NCI-H2171 treated with DMSO at 0.1 percent for 48 hours (cell line): ENCODE data around the gene MPV17L2.

Source experiments
- DNase-seq: peaks from one replicate; lab custom pipeline; 2025; lab: John Stamatoyannopoulos, UW

Gene MPV17L2

GRCh38 chr19:18160971-18161635, 31.9 kb upstream of the MPV17L2 start:
- peak; percentile 62 for DNase-seq

DNA sequence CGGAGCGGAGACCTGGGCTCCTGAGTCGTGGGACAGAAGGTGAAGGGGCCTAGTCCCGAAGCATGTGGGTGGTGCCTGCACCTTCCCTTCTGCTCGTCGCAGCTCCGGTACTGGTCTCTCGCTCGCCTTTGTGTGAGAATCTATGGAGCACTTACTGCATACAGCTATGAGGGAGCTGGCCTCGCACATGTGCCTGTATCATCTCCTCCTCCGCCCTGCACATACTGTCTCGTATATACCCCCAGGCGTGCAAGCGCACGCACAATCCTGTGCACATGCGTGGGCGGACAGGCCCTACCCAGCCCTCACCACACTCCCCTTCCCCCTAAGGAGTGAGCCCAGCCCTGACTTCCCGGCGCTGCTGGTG, 31.4 kb upstream of the MPV17L2 start:
- DNase-seq = no peak

GRCh38 chr19:18164072-18164471, 28.9 kb upstream of the MPV17L2 start:
- DNase-seq = no peak

DNA sequence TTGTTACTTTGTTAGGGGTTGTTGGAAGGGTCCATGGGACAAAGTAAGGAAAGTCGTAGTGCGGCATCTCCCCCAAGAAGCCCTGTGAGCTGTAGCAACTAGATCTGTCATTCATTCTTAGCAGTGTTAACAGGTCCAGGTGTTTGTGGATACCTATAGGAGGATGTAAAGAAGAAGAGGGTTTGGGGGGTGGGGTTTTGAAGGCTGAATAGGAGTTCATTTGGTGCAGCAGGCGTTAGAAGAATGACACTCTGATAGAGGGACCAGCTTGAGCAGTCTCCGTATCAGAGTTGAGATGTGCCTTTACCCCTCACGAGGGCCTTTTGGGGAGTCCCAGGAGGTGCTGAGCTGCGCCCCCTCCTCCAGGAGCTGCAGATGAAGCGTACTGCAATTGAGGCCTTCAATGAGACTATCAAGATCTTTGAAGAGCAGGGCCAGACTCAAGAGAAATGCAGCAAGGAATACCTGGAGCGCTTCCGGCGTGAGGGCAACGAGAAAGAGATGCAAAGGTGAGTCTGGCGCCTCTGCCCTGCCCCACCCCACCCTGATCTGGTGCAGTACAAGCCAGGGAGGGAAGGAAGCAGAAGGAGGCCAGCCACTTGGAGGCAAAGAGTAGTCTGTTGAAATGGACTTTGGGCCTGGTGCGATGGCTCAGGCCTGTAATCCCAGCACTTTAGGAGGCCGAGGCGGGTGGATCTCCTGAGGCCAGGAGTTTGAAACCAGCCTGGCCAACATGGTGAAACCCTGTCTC, 27.0 kb upstream of the MPV17L2 start:
- DNase-seq = no peak

DNA sequence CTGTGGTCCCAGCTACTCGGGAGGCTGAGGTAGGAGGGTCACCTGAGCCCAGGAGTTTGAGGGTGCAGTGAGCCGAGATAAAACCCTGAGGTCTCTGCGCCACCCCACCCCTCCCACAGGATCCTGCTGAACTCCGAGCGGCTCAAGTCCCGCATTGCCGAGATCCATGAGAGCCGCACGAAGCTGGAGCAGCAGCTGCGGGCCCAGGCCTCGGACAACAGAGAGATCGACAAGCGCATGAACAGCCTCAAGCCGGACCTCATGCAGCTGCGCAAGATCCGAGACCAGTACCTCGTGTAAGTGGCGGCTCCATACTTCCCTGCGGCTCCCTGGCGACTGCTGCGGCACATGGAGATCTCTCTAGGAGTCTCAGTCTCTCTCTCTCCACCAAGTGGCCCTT, 26.0 kb upstream of the MPV17L2 start:
- no peak for DNase-seq

DNA sequence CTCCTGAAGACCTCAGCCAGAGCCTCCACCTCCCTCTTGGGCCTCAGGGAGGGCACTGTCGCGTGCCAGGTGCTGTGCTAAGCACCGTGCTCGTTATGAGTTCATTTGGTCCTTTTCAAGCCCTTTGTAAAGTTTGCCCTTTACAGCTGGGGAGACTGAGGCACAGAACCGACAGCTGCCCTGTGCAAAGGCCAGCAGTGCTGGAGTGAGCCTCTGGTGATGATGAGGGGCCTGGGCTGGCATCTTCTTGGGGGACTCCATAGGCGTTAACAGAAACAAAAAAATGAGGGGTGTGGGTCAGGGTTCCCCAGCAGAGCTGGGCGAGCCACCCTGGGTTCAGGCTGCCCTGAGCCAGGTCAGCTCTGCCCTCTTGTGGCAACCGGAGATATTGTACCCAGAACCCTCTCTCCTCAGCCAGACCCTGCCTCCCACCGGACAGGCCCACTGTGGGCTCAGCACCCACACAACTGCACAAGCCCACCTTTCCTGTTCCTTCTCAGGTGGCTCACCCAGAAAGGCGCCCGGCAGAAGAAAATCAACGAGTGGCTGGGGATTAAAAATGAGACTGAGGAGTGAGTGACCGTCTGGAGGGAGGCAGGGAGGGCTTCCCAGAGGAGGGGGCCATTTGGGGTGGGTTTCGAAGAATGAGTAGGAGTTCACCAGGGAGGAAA, 24.9 kb upstream of the MPV17L2 start:
- DNase-seq = peak; percentile 32

DNA sequence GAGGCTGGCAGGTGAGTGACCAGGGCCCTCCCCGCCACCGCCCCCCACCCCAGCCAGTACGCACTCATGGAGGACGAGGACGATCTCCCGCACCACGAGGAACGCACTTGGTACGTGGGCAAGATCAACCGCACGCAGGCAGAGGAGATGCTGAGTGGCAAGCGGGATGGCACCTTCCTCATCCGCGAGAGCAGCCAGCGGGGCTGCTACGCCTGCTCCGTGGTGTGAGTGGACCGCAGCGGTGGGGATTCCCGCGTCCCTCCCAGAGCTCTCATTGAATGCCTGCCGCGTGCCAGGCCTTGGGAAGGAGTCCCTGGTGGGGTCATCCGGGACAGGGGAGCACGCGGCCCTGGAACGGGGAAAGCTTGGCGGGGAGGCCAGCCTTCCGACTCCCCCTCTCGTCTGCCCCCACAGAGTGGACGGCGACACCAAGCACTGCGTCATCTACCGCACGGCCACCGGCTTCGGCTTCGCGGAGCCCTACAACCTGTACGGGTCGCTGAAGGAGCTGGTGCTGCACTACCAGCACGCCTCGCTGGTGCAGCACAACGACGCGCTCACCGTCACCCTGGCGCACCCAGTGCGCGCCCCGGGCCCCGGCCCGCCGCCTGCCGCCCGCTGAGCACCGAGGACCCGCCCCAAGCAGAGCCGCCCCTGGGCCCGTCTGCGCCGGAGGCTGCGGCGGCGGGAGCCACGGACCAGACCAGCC, 24.2 kb upstream of the MPV17L2 start:
- no peak for DNase-seq

- DNase-seq = no peak
These were observed 22.2 kb upstream of the MPV17L2 start for GRCh38 chr19:18170714-18171255.

DNA sequence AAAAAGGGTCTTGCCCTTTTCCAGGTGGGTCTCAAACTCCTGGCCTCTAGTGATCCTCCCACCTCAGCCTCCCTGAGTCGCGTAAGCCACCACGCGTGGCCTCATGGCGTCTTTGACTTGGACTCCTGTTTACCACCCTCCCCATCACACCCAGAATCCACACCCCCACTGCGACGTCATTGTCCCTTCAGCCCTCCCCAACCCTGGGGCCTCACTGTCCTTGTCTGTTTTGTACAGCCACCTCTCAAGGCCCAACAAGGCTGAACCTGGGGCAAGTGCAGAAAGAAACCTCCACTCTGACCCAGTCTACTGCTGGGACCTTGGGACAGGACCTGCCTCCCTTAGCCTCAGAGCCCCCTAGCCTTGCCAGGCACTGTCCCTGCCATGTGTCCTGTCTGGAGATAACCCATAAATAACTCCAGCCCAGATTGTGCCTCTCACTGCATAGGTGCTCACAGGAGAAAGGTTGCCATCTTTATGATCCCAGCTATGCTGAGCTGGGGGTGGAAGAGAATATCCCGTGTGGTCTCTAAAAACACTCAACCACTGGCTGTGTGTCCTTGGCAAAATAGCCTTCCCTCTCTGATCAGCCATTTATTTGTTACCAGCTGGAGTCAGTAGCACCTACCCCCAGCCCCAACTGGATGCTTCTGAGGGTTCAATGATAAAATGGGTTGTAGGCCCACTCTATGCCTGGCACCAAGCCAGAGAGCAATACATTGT, 21.3 kb upstream of the MPV17L2 start:
- DNase-seq = no peak

- DNase-seq = no peak
These were observed 20.5 kb upstream of the MPV17L2 start for GRCh38 chr19:18172331-18173053.

- DNase-seq = no peak
These were observed 19.9 kb upstream of the MPV17L2 start for GRCh38 chr19:18173054-18173571.

- DNase-seq = peak; percentile 78
These were observed 19.3 kb upstream of the MPV17L2 start, which contains the start of gene IFI30 for GRCh38 chr19:18173572-18174288. Gene IFI30, plus strand, starts transcription at chr19:18173813. Its CDS starts 29 bp downstream, at chr19:18173842.

DNA sequence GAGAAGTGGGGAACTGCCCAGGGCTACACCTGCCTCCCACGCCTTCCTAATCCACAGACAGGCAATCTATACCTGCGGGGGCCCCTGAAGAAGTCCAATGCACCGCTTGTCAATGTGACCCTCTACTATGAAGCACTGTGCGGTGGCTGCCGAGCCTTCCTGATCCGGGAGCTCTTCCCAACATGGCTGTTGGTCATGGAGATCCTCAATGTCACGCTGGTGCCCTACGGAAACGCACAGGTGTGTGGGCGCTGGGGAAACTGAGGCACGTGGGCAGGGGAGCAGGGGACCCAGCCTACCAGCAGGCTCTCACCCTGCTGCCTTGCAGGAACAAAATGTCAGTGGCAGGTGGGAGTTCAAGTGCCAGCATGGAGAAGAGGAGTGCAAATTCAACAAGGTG, 18.0 kb upstream of the MPV17L2 start:
- DNase-seq = no peak

- no peak for DNase-seq
These were observed 16.4 kb upstream of the MPV17L2 start for GRCh38 chr19:18176367-18177310.

- no peak for DNase-seq
These were observed 13.1 kb upstream of the MPV17L2 start for GRCh38 chr19:18179957-18180356.

GRCh38 chr19:18183529-18183928, 9.5 kb upstream of the MPV17L2 start:
- DNase-seq = no peak

DNA sequence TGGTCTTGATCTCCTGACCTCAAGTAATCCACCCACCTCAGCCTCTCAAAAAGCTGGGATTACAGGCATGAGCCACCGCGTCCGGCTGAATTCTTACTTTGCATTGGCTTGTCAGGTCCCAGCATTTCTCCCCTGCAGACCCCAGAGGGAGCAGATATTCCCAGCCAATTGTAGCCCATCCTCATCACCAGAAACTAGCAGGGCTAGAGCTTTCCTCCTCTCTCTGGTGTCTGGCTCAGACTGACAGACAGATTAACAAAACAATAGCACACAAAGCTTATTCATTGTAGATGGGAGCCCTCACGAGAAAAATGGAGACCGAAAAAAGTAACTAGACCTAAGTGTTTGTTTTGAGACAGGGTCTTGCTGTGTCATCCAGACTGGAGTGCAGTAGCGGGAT, 7.5 kb upstream of the MPV17L2 start:
- DNase-seq = no peak

DNA sequence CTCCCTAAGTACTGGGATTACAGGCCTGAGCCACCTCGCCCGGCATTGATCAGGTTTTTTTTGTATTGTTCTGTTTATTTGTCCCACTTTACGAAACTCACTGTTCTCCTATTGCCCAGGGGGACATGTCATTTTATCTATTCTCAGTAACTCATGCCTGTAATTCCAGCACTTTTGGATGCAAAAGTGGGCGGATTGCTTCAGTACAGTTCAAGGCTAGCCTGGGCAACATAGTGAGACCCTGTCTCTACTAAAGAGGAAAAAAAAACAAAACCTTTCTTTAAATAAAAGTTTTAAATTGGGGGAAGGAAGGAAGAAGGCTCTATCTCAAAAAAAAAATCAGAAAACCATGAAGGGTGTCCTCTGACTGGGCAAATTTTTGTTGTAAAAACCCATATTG, 2.7 kb upstream of the MPV17L2 start:
- DNase-seq = no peak

DNA sequence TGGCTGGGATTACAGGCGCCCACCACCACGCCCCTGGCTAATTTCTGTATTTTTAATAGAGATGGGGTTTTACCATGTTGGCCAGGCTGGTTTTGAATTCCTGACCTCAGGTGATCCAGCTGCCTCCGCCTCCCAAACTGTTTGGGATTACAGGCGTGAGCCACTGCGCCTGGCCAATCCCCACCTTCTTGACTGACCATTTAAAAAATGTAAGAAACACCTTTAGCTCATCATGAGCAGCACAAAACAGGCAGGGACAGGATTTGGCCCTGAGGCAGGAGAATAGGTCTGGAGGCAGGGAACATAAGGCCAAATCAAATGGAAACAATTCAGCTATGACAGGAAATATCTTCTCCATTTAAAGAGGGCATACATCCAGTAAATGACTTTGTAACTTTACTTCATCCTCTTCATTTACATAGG, 1.4 kb upstream of the MPV17L2 start:
- no peak for DNase-seq
